Activated CD8-positive, alpha-beta memory T cell treated with anti-CD3 and anti-CD28 coated beads, Interleukin-2, amount 50 U/mL, for 48 hours (primary cell): ENCODE measurements around the gene ANO6.
"Not testable (repeated sequence)": the region's sequence is repeated elsewhere in the genome, so short reads cannot be mapped to it uniquely, and the experiment has no call there.

Experiments used
- DNase-seq: peaks from one replicate; pipeline ENCODE4 v3.0.0-alpha.2; 2020

The ANO6 gene

DNA sequence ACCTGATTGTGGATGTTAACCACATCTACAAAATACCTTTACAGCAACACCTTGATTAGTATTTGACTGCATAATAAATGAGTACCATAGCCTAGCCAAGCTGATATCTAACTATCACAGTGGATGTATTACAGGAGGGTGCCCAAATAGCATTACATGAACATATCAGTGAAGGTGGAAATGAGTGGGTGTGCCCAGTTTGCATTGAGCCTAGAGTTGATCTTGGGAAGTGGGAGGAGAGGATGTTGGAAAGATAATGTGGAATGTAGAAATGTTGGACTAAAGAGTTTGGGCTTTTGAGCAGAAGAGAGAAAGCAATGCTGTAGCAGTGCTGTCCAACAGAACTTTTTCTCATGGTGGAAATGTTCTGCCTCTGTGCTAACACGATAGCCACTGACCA lies 98.9 kb downstream of the ANO6 start:
- DNase-seq: no peak

DNA sequence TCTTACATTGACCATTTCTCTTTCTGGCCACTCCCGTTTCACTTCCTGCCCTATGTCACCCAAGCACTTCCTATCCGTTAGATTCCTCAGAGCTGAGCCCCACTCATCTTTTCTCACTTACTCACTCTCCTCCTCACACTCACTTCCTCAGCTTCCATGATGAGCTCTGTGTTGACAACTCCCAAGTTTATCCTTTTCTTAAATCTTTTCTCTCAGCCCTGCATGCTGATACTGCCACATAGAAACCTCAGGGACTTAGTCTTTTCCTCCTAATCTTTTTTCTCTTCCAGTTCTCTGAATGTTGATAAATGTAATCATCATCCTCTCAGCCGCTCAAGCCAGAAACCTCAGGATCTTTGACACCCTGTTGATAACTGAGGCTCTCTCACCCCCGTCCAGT lies 99.6 kb downstream of the ANO6 start:
- no peak for DNase-seq

DNA sequence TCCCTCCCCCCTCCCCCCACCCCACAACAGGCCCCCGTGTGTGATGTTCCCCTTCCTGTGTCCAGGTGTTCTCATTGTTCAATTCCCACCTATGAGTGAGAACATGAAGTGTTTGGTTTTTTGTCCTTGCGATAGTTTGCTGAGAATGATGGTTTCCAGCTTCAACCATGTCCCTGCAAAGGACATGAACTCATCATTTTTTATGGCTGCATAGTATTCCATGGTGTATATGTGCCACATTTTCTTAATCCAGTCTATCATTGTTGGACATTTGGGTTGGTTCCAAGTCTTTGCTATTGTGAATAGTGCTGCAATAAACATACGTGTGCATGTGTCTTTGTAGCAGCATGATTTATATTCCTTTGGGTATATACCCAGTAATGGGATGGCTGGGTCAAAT lies 101.4 kb downstream of the ANO6 start:
- DNase-seq: not testable (repeated sequence)

DNA sequence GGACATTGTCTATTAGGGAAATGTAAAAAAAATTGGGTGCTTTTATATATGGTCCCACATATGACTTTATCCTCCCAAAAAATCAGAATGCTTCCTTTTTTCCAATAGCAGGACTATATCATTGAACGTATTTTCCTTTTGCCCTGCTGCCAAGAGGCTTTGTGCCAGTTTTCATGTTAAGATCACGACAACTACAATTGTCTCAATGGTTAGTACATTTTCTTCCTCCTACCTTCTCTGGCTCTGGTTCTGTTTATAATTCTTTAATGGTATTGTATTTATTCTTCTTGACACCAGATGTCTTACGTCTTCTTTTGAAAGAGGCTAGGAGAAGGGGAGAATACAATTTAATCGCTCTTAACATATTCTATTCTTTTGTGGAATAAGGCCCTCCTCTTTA lies 106.9 kb downstream of the ANO6 start:
- DNase-seq: no peak

DNA sequence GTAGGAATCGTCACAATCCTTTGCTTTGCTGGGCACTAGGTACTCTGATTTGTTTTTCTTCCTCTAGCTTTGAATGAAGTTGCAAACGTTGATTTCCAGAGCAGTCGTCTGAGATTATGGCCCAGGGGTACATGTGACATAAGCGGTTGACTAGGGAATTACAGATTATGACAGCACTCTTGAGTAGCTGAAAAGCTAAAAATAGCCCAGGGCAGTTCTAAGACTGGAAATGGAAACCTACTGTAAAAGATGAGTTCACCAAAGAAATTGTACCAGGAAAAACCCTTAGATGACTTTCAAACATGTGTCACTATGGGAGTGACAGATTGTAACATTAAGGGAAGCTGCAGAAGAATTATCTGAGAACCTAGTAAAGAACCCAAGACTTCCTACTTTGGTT lies 108.5 kb downstream of the ANO6 start:
- DNase-seq: no peak

DNA sequence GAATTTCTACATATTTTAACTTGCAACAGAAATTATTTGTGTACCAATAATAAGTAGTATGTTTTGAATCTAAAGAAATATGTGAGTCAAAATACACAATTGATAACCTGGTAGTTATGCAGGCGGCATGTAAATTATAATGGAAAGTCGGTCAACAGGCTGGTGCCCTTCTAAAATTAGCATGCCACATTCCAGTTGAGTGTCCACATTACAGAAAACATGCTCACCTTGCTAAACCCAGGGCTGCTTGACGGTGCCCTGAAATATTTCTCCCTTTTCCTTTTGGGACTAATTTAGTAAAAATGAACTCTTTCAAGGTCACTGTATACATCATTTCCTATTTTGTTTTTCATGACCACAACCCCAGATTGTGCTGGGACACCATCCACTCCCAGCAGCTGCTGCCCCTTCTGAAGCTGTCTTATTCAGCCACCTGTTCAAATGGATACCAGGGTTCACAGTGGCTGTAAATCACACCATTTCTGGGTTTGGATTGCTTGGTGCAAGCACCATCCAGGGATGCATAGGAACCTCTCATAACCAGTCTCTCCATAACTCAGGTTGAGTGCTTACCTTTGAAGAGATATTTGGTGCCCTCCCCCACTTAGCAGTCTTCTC lies 110.6 kb downstream of the ANO6 start:
- no peak for DNase-seq

DNA sequence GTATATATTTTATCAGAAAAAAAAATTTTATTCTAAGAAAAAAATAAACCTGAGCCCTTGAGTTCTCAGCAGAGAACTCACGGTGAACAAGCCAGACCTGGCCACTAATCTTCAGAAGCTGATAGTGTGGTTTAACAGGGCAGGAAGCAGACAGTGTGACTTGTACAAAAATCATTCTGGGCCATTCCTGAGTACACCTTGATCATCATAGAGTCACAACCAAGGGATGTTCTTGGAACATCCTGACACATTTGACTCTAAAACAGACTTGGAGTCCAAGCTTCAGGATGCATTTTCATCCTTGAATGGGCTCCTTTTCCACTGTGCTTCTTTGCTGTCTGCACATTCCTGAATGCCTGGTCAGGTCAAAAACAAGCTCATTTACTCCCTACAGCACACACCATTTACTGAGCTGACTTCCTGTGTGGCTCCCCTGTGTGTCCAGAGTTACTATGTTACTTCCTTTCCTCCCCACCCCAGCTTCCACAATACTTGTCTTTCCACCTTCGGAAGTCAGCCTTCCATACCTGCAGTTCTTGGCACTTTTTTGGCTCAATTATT lies 112.0 kb downstream of the ANO6 start:
- no peak for DNase-seq

DNA sequence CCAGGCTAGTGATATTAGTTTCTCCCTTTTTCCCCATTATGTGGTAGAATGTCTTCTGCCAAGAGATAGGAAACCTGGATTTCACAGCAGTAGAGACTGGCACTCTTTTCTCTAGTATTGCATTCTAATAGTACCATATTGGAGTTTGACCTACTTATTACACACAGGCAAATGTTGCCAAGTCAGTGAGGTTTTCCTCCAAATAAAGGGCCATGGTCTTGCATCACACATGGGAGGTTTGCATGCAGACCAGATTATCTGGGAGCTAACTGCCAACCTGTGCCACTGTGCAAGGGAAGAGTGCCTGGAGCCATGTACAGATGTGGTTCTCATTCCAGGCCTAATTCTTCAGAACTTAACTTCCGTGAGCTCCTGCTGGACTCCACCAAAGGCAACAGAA lies 113.3 kb downstream of the ANO6 start:
- DNase-seq: no peak

DNA sequence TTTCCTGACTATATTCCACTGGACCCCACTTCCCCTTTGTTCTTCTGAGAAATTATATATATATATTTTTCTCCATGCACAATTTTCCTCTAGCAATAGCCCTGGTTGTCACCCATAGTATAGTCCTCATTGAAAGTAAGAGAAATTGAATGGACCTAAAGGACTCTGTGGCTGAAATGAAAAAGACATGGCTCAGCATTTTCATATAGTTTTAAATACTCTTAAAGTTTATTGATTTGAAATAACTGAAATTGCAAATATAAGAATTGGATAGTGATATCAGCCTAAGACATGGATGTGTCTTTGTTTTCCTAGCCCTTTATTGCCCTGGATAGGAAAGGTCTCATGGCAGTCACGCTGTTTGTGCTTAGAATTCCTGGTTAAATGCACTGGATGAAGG lies 113.8 kb downstream of the ANO6 start:
- DNase-seq: no peak

DNA sequence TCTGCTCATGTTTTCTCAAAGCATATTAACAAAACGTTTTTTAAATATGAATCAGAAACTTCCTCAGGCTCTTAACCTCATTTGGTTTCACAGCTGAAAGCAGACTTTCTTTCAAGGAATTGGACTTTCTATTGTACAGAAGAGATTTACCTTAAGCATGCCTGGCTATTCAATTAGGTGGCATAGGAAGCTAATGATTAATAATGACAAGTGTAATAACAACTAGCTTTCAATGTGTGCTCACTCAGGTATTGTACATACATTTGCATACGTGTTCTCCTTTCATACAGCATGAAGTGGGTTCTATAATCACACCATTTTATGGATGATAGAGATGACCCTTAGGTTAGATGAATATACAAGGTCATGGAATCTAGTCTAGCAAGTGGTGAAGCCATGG lies 115.7 kb downstream of the ANO6 start:
- DNase-seq: no peak

DNA sequence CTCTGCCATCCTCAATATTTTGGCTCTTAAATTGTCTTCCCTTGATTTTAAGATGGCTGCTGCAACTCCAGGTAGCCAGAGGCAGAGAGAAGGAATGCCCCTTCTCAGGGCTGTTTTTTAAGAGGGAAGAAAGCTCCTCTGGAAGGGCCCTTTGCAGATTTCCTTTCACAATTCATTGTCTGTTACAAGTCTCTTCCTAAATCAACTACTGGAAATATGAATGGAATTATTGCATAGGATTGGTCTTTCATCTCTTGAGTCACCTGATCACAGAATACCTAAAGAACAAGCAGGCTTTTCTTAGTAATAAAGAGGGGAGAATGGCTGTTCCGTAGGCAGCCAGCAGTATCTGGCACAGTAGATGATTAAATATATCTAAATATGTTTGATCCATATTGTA lies 118.5 kb downstream of the ANO6 start:
- no peak for DNase-seq

DNA sequence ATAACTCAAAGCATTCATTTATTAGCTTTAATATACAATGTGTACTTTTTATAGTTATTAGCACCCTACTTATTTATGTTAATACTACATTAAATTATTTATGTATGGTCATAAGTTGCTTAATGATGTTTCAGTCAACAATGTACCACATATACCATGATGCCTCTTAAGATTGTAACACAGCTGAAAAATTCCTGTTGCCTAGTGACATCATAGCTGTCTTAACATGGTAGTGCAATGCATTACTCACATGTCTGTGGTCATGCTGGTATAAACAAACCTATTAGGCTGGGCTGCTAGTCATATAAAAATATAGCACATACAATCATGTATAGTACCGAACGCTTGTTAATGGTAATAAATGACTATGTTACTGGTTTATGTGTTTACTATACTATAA lies 120.4 kb downstream of the ANO6 start:
- no peak for DNase-seq

DNA sequence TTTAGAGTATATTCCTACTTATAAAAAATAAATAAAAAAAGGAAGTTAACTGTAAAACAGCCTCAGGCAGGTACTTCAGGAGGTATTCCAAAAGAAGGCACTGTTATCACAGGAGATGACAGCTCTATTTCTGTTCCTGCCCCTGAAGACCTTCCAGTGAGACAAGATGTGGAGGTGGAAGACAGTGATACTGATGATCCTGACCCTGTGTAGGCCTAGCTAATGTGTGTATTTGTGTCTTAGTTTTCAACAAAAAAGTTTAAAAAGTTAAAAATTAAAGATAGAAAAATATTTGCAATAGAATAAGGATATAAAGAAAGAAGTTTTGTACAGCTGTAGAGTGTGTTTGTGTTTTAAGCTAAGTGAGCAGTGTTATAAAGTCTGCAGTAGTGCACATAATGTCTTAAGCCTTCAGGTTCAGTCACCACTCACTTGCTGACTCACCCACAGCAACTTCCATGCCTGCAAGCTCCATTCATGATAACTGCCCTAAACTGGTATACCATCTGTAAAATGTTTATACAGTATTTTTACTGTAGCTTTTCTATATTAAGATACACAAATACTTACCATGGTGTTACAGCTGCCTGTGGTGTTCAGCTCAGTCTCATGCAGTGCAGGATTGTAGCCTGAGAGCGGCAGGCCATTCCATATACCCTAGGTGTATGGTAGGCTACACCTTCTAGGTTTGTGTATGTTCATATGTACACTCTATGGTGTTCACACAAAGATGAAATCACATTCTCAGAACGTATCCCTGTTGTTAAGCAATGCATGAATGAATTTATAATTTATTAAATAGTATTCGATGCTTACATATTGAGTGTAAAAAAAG lies 121.1 kb downstream of the ANO6 start:
- no peak for DNase-seq

DNA sequence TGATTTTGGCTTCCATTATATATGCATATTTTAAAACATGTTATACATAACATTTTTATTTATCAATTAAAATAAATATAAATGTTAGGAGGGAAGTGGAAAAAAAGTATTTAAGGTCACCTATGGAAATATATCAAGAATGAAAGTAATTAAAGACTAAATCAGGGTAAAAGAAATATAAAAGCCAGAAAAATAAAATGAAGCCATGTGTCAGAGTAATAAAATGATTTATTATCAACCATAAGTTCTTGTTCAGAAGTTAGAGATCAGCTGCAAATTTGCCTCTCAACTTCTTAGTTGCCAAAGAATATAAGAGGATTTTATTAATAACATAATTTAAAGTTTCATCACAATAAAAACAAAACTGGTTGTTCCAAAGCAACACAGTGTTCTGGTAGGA lies 121.9 kb downstream of the ANO6 start:
- DNase-seq: no peak

DNA sequence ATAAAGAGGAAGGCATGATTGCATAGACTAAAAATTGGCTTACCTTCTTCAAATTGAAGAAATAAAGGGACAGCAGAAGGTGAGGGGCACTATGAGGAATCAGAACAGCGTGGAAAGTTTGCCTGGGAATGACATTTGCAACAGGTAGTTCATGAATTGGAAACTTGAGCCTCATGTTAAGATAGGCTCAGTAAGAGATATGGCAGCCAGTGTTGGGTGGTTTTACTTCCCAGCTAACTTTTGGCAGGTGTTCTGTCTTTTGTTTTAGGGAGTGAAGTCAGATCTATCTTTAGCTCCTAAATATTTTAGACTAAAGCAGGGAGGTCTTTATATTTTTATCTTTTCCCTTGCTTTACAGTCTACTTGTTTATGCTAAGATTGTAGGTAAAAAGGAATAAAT lies 122.4 kb downstream of the ANO6 start:
- DNase-seq: no peak

DNA sequence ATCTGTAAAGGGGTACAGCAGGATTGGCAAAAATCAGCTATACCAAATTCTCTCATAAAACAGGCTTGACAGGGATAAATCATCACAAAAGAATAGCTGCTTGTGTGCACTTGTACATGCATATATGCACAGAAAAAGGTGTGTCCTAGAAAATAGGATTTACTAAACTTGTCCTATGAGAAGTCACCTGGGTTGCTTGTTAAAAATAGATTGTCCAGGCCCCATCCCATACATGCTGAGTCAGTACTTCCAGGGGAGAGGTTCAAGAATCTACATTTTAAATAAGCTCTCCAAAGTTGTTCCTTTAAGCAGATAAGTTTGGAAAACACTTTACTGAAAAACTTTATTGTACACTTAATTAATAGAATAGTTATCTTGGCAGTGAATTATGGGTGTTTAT lies 123.1 kb downstream of the ANO6 start:
- no peak for DNase-seq

DNA sequence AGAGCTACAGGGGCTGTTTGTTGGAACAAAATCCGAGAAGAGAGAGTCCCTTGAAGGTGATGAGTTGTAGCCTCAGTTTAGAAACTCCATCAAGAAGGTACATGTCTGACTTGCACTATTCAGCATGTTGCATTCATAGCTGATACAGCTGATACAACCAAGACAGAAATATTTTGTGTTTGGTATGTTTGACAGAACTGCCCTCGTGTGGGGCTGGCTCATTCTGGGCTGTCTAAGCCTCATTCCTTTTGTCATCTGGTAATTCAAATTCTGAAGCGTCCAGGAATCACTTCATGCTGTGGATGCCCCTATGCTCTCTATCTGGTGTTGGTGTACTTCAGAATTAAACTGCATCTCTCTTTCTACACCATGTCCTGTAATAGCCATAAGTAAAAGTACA lies 126.3 kb downstream of the ANO6 start:
- DNase-seq: no peak

DNA sequence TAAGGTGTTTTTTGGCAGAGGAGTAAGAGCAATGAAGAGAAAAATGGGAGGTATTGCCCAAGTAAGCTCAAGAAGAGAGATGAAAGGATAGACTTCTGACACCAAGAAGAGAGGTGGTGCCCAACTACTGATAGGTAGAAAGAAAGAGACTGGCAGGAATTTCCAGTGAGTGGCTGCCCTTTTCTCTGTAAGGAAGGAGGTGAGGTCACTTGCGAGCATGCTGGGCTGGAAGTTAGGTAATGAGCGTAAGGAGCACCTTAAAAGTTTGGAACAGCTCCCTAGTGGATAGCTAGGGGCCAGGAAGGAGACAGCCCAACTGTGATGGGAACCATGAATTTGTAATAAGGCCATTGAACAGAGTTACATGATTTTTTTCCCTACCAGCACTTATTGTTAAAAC lies 127.0 kb downstream of the ANO6 start:
- DNase-seq: no peak

DNA sequence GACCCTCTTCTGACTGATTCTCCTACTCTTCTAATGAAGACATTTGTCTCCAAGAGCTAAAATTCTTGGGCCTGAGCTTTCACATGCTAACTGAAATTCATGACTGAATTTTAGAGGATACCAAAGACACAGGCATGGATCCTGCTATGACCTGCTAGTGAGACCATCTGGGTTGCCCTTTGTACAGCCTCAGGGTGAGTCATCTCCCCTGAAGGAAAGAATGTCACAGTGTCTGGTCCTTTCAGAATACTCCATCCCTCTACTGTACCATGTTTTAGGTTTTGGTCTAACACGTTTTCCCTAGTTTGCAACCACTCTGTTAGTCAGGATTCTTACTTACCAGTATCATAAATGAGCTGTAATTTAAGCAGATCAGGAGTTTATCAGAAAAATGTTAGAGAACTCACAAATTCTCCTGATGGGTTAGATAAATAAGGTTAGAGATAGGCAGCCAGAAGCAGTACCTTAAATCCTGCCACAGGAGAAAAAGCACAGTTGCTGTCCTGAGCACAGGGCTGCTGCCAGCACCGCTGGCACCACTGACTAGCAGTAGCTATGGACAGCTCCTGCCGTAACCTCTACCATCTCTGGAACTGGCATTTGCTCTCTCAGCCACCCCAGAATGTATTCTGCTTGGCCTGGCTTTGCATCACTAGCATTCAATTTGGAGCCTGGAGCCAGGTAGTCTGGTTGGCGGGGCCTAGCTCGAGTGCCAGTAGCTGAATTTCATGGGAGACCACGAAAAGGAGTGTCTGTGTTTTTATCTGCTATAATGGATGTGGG lies 127.6 kb downstream of the ANO6 start:
- DNase-seq: no peak

DNA sequence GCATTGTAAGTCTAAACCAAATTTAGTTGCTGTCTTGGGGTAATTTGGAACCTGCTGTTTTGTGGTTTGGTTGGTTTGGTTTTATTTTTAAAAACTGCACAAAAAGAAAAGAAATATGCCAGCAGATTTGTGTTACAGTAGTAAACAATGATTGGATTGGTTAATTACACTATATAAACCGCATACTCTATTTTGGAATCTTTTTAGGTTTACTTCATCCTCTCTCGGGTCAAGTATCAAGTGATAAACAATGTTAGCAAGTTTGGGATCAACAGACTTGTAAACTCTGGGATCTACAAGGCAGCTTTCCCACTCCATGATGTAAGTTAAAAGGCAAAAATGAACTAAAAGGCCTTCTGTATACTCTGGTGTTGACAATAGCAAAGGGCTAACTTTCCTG lies 132.4 kb downstream of the ANO6 start:
- DNase-seq: no peak

DNA sequence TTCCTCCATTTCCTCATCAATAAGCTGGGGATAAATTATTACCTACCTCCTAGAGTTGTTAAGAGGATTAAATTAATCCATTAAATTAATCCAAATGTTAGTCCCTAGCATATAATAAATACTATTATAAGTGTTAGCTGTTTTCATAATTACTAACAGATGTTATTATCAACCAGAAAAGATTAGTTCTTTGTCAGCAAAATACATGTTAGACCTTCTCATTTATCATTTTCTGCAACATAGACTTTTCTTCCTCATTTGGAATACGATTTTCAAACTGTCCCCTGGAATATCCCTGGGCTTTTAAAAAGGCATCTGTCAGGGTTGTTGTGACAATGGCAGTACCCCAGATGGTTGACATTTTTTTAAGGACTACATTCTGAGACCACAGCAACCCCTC lies 133.1 kb downstream of the ANO6 start:
- DNase-seq: no peak

DNA sequence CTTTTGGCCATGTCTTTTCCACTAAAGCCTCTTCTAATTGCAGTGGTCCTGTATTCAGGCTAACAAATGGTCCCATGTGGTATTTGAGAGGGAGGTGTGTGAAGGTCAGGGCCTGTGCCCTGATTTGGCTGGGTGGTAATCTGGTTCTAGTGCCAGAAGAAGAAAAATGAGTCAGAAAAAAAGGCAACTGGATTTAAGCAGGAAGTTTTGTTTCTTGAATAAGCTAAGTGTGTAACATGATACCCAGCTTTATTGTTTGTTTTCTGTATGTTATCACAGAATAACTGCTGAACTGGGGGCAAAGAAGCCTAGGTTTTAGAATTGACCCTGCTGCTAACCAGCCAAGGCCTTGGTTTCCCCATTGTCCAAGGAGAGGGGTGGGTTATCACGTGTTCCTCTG lies 134.0 kb downstream of the ANO6 start:
- DNase-seq: no peak

DNA sequence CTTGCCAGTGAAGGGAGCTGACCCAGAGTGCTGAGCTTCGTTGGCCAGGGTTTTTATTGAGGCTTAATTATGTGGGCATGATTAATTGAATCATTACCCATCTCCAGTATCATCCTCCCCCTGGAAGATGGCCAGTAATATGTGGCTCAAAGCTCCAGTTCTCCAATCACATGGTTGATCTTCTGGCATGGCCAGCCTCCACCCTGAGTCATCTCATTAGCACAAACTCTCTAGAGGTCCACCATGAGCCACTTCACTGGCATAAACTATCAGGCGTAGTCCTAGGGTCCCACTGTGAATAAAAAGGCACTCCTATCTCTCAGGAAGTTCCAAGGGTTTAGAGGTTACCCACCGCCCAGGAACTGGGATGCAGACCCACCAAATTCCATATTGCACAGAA lies 135.0 kb downstream of the ANO6 start:
- DNase-seq: no peak
